Right kidney (tissue), 9 donors: ENCODE measurements around the gene RNF111.

ENCODE experiments used
- DNase-seq: peaks from one replicate; pipeline ENCODE4 v3.0.0-alpha.2; 2016
- long read RNA-seq, 8 donors: transcript quantifications; one replicate each; lab custom pipeline, GENCODE V29; 2026

The RNF111 gene
- long read RNA-seq, donor 1, full-length matches to known transcripts = 2 of 151 reads
- long read RNA-seq, donor 1, partial matches to known transcripts = 149 of 151 reads
- long read RNA-seq, donor 1, other reads (novel, unspliced or antisense) = 0 of 151 reads
- long read RNA-seq, donor 2, full-length matches to known transcripts = 3 of 54 reads
- long read RNA-seq, donor 2, partial matches to known transcripts = 51 of 54 reads
- long read RNA-seq, donor 2, other reads (novel, unspliced or antisense) = 0 of 54 reads
- long read RNA-seq, donor 3, partial matches to known transcripts = 77 of 77 reads
- long read RNA-seq, donor 3, other reads (novel, unspliced or antisense) = 0 of 77 reads
- long read RNA-seq, donor 4, partial matches to known transcripts = 0 of 1 reads
- long read RNA-seq, donor 4, other reads (novel, unspliced or antisense) = 0 of 1 reads
- long read RNA-seq, donor 5, partial matches to known transcripts = 125 of 125 reads
- long read RNA-seq, donor 5, other reads (novel, unspliced or antisense) = 0 of 125 reads
- long read RNA-seq, donor 6, partial matches to known transcripts = 152 of 152 reads
- long read RNA-seq, donor 6, other reads (novel, unspliced or antisense) = 0 of 152 reads
- long read RNA-seq, donor 7 = 0 reads
- long read RNA-seq, donor 8, full-length matches to known transcripts = 2 of 168 reads
- long read RNA-seq, donor 8, partial matches to known transcripts = 166 of 168 reads
- long read RNA-seq, donor 8, other reads (novel, unspliced or antisense) = 0 of 168 reads

GRCh38 chr15:58987491-58988005 lies at the start of gene RNF111:
RNF111 (plus strand) TSS chr15:58987663; CDS start chr15:59030823, 43,160 bp downstream.
- peak; percentile 99 for DNase-seq

- DNase-seq = no peak
These were observed 40.3 kb upstream of the RNF111 start for GRCh38 chr15:58947179-58947578.

- peak; percentile 5 for DNase-seq
These were observed 36.0 kb upstream of the RNF111 start for GRCh38 chr15:58951388-58952007.

- DNase-seq = no peak
These were observed 34.7 kb upstream of the RNF111 start for GRCh38 chr15:58952751-58953150.

- DNase-seq = peak; percentile 20
These were observed 30.1 kb upstream of the RNF111 start for GRCh38 chr15:58957101-58957973.

GRCh38 chr15:58958811-58959210 lies 28.7 kb upstream of the RNF111 start:
- DNase-seq = no peak

GRCh38 chr15:58962136-58962535 lies 25.3 kb upstream of the RNF111 start:
- DNase-seq = no peak

- no peak for DNase-seq
These were observed 24.5 kb upstream of the RNF111 start for GRCh38 chr15:58962662-58963565.

- DNase-seq = no peak
These were observed 20.8 kb upstream of the RNF111 start for GRCh38 chr15:58966698-58967097.

- no peak for DNase-seq
These were observed 20.0 kb upstream of the RNF111 start for GRCh38 chr15:58967479-58967878.

GRCh38 chr15:58977887-58978286 lies 9.6 kb upstream of the RNF111 start:
- no peak for DNase-seq

- no peak for DNase-seq
These were observed 7.0 kb upstream of the RNF111 start for GRCh38 chr15:58980351-58980939.

GRCh38 chr15:58981808-58982475 lies 5.5 kb upstream of the RNF111 start:
- no peak for DNase-seq

- DNase-seq = no peak
These were observed 4.2 kb upstream of the RNF111 start for GRCh38 chr15:58983261-58983660.

GRCh38 chr15:58985443-58985842 lies 2.0 kb upstream of the RNF111 start:
- no peak for DNase-seq

- no peak for DNase-seq
These were observed 427 bp upstream of the RNF111 start for GRCh38 chr15:58987036-58987435.

- no peak for DNase-seq
These were observed 733 bp downstream of the RNF111 start for GRCh38 chr15:58988006-58988785.

- no peak for DNase-seq
These were observed 4.7 kb downstream of the RNF111 start for GRCh38 chr15:58992181-58992580.

GRCh38 chr15:58994906-58995453 lies 7.5 kb downstream of the RNF111 start:
- no peak for DNase-seq
